ENCODE measurements around the gene ZNF212.
"Not testable (repeated sequence)": the region's sequence is repeated elsewhere in the genome, so short reads cannot be mapped to it uniquely, and the experiment has no call there.

The ZNF212 gene

DNA sequence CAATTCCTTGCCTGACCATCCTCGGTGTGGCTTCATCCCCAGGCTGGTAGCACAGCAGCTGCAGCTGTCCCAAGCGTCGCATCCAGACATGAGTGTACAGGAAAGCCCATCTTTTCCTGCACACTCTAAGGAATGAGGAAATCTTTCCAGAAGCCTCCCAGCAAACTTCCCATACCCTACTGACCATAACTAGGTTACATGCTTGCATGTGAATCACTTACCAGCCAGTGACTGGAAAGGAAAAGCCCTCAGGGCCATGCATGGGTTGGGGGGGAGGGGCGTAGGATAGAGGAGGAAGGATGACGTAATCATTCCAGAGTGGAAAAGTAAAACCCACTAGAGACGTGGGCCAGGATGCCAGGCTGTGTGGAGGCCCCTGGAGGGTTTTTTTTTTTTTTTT lies 18.9 kb upstream of the ZNF212 start:
- peak; percentile 92 for DNase-seq

DNA sequence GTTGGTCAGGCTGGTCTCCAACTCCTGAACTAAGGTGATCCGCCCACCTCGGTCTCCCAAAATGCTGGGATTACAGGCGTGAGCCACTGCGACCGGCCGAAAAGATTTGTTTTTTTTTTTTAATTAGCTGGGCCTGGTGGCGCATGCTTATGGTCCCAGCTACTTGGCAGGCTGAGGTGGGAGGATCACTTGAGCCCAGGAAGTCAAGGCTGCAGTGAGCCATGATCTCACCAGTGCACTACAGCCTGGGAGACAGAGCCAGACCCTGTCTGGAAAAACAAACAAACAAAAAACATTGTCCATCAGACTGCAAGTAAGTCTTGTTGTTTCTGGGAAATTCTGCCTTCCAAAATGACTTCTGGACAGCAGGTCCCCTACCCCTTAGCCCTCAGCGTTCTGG lies 16.3 kb upstream of the ZNF212 start:
- no peak for DNase-seq

DNA sequence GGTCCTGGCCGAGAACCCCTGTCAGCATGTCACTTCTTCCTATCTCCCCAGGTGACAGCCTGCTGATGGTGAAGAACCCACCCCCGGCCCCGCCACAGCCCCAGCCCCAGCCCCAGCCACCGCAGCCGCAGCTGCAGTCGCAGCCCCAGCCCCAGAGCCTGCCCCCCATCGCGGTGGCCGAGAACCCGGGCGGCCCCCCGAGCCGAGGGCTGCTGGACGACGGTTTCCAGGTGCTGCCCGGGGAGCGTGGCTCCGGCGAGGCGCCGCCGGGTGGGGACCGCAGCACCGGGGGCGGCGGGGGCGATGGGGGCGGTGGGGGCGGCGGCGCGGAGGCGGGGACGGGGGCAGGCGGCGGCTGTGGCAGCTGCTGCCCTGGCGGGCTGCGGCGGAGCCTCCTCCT lies 15.7 kb upstream of the ZNF212 start:
- DNase-seq, result no peak

DNA sequence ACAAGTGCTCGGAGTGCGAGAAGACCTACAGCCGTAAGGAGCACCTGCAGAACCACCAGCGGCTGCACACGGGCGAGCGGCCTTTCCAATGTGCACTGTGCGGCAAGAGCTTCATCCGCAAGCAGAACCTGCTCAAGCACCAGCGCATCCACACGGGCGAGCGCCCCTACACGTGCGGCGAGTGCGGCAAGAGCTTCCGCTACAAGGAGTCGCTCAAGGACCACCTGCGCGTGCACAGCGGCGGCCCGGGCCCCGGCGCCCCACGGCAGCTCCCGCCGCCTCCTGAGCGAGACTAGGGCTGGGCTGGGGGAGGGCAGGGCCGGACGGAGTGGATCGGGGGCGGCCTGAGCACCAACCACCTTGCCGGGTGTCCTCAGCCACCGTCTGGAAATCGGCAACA lies 15.1 kb upstream of the ZNF212 start:
- DNase-seq, result no peak

DNA sequence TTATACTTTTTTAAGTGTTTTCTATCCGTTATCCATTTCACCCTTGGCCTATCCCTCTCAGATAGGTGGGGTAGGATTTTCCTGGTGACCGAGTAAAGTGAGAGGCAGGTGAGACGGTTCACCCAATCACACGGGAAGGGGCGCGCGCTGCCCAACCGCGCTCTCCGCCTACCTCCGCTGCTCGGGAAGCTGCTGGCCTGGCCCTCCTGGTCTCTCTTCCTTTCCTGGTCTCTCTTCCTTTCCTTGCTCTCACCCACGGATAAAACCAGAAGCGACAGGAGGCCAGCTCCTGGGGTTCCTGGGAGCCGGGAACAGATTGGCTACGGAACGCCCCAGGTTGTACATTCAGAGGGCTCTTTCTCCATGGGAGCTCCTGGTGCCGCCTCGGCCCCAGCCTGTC lies 14.3 kb upstream of the ZNF212 start:
- no peak for DNase-seq

DNA sequence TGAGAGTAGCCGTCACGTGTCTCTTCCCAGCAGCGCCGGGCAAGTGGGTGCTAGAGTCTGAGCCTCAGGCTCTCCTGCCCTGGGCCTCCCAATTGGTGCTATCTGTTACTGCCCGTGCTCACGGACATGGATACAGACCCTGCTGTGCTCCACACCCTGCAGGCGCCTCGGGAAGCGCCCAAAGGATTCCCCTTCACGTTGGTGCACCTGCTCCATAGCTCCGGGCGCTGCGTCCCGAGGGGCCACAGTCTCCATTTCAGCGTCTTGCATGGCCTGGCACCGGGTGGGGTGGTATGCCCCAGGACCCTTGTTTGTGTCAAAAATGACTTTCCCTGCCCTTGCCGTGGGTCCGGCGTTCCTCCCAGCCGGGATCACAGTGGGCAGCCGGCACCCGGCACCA lies 13.8 kb upstream of the ZNF212 start:
- no peak for DNase-seq

- not testable (repeated sequence) for DNase-seq
Observed at GRCh38 chr7:149226366-149226765, 13.1 kb upstream of the ZNF212 start.

DNA sequence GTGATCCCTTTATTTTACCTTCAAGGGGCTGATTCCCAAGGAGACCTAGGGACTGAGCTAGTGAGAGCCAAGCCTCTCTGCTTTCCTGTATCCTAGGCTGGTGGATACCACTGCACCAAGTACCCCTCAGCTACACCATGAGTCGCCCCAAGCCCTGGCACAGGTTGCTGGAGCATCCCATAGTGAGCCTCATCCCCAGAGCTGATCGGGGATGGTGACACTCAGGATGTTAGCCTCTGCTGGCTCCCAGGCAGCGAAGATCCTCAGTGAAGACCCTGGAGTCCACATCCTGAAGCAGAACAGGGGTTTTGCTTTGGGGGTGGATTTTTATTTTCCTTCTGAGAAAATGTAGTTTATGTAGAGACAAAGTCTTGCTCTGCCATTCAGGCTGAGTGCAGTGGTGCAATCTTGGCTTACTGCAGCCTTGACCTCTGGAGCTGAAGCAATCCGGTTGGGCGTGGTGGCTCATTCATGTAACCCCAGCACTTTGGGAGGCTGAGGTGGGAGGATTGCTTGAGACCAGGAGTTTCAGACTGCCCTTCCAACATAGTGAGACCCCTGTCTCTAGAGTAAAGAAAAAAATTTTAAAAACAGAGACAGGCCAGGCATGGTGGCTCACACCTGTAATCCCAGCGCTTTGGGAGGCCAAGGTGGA lies 12.5 kb upstream of the ZNF212 start:
- no peak for DNase-seq

DNA sequence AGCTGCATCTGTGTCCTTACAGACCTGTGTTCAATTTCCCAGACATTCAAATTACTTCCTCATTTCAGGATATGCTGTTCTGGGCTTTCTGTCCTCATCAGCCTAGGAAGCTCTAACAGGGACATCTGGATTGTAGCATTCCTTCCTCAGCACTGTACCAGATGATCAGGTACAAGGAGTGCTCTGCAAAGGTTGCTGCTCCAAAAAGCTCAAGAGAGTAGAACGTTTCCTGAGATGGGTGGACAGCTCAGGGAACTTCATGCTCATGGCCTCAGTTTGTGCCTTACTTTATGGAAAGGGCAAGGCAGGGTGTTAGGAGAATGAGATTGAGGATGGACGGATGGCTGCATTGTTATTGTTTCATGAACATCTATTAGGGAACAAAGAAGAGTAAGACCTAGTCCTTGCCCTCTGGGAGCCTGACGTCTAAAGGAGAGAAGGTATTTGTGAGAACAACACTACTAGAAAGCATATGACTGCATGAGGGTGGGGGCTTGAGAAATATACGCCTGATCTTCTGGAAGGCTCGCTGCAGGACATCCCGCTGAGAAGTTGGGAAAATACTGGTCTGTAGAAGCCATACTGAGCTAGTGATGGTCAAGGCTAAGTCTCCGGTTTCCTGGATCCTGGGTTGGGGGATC lies 10.5 kb upstream of the ZNF212 start:
- no peak for DNase-seq

- DNase-seq, result no peak
Observed at GRCh38 chr7:149229526-149229925, 9.9 kb upstream of the ZNF212 start.

- no peak for DNase-seq
Observed at GRCh38 chr7:149232362-149232761, 7.1 kb upstream of the ZNF212 start.

GRCh38 chr7:149233655-149234204 lies 5.7 kb upstream of the ZNF212 start:
- DNase-seq, result peak; percentile 92

GRCh38 chr7:149237502-149237901 lies 1.9 kb upstream of the ZNF212 start:
- DNase-seq, result no peak

GRCh38 chr7:149238051-149238450 lies 1.4 kb upstream of the ZNF212 start:
- no peak for DNase-seq

DNA sequence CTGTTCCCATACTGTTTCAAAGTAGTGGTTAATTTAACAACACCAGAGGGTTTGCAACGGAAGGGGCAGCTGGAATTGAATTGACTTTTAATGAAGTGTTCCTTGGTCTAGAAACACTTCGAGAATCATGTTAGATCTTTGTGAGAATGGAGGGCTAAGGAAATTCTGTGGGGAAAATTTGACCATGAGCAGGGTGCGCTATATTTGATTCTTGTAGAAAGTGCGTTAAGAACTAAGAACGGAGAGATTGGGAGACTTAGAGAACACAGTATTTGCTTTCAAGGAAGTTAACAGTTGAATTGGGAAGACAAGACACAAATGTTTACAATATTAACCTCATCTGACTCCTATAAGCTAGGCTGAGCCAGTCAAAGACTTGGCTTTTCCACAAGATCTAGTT lies 1.2 kb downstream of the ZNF212 start:
- DNase-seq, result no peak

GRCh38 chr7:149241696-149242095 lies 2.2 kb downstream of the ZNF212 start:
- no peak for DNase-seq

GRCh38 chr7:149245244-149245643 lies 5.8 kb downstream of the ZNF212 start:
- DNase-seq, result peak; percentile 69

DNA sequence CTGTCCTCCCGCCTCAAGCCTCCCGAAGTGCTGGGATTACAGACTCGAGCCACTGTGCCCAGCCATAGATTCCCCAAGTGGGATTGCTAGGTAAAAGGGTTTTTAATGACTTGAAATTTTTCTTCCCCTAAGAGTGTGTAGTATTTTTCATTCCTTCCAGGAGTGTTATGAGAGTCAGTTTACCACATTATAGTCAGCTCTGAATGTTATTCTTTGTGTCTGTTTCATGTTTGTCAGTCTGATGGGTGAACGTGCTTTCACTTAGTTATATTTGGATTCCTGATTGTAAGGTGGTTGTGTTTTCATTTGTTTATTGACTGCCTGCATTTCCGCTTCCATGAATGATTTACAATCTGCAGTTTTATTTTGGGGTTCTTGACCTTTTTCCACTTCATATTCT lies 6.3 kb downstream of the ZNF212 start:
- DNase-seq, result no peak

DNA sequence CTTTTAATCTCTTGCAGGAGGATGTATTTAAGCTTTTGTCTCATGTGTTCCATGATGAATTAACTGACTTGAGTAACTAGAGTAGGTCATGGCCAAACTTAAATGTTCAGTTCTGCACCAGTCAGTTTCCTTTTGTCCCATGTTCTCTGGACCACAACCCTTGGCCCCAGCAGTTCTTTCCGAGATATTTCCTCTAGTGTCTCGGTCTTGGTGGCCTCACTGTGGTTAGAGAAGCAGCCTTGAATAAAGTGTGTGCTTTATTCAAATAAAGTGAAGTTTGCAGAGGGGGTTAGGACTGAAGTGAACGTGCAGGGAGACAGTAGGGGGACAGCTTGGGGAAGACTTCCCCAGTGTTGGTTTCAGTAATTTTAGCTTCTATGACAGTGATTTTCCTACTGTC lies 9.3 kb downstream of the ZNF212 start:
- no peak for DNase-seq

DNA sequence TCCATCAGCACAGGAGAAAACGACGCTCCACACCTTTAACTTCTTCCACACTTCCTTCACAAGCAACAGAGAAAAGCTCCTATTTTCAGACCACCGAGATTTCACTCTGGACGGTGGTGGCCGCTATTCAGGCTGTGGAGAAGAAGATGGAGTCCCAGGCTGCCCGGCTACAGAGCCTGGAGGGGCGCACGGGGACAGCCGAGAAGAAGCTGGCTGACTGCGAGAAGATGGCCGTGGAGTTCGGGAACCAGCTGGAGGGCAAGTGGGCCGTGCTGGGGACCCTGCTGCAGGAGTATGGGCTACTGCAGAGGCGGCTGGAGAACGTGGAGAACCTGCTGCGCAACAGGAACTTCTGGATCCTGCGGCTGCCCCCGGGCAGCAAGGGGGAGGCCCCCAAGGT lies 10.7 kb downstream of the ZNF212 start:
- DNase-seq, result not testable (repeated sequence)

GRCh38 chr7:149251518-149251917 lies 12.1 kb downstream of the ZNF212 start:
- not testable (repeated sequence) for DNase-seq

- DNase-seq, result no peak
Observed at GRCh38 chr7:149252378-149252777, 12.9 kb downstream of the ZNF212 start.

DNA sequence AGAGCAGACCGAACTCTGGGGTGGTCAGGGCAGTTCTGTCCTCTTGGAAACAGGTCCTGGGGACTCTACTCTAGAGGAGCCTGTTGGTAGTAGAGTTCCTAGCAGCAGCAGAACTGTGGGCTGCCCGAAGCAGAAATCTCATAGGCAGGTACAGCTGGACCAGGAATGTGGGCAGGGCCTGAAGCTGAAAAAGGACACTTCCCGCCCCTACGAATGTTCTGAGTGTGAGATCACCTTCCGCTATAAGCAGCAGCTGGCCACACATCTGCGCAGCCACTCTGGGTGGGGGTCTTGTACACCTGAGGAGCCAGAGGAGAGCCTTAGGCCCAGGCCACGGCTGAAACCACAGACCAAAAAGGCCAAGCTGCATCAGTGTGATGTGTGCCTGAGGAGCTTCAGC lies 14.2 kb downstream of the ZNF212 start:
- DNase-seq, result no peak

GRCh38 chr7:149254181-149254858 lies 14.9 kb downstream of the ZNF212 start:
- DNase-seq, result no peak

Measured in EL (cell line).